BJ (cell line): ENCODE measurements around the gene PKN3. TPM values are rescaled to one million over a fixed set of nuclear protein-coding genes. Genes with fewer than 3 reads are reported as not detected.

Experiments used
- CTCF ChIA-PET: fragments of 350-600 bp; formaldehyde crosslinking; extraction: SDS; loops from one replicate; lab custom pipeline; 2021; ENCODE audit warnings: antibody characterized with exemption, inconsistent platforms; lab: Yijun Ruan, JAX
- POLR2A ChIA-PET: fragments of 300-600 bp; sonication (Branson Sonifier 250); formaldehyde crosslinking; extraction: SDS; loops from one replicate; lab custom pipeline; 2021; ENCODE audit warnings: antibody characterized with exemption; lab: Charles Lee
- DNase-seq: peaks from one replicate; pipeline ENCODE4 v3.0.0-alpha.2; 2011; ENCODE audit warnings: low read depth
- H3K27me3 ChIP-seq: 2 replicates; pipeline ENCODE4 v1.6.0; 2011; ENCODE audit warnings: low read length; ENCODE audit not compliant: control insufficient read depth, insufficient read depth
- H3K36me3 ChIP-seq: 2 replicates; pipeline ENCODE4 v1.5.1; 2011; ENCODE audit warnings: low read length; ENCODE audit not compliant: control insufficient read depth, insufficient read depth
- H3K4me3 ChIP-seq: 2 replicates; pipeline ENCODE4 v1.5.1; 2011; ENCODE audit warnings: low read depth, mild to moderate bottlenecking, control low read depth, low read length
- CTCF ChIP-seq: IDR thresholded peaks from 2 replicates; pipeline ENCODE4 v1.5.1; 2011; ENCODE audit warnings: low read depth, mild to moderate bottlenecking, control low read depth, inconsistent platforms, low read length, moderate library complexity; ENCODE audit not compliant: insufficient read depth
- polyA plus RNA-seq: library from polyadenylated mRNA; depleted of rRNA; stranded (reverse); fragments of >200 nt; gene quantifications from 2 replicates; pipeline ENCODE4 v1.2.3, GENCODE V29; 2011

The PKN3 gene
- polyA plus RNA-seq, 1 experiment, result 3.4 TPM

DNA sequence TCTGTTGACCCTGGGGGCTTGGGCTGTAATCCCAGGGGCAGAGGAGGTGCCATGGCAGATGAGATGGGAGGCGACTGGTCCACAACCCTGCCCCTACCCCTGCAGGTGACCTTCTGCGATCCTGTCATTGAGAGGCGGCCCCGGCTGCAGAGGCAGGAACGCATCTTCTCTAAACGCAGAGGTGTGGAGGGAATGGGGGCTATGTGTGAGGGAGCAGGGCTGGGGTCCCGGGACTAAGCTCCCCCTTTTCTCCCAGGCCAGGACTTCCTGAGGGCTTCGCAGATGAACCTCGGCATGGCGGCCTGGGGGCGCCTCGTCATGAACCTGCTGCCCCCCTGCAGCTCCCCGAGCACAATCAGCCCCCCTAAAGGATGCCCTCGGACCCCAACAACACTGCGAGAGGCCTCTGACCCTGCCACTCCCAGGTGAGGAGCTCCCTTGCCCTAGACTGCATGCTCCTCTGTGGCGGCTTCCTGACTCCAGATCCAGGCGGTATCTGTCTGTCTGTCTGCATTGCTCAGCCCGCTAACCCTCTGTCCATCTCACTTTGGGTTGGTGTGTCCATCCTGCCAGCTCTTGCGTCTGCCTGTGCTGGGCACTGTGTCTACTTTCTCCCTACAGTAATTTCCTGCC lies 11.8 kb downstream of the PKN3 start:
- peaks cover 1% of the 10 kb centered on the region; the same call in 1 of the 2 replicates for H3K36me3 ChIP-seq
- no peak overlapping the region for H3K4me3 ChIP-seq
- ChIA-PET POLR2A (interaction anchor here (0.5 kb wide), 1 partner anchor 65 kb away, joined by 4 read pairs; no protein-coding TSS in a partner anchor), CTCF (interaction anchor here (1.5 to 2.7 kb wide), 2 partner anchors 10 to 12 kb away, joined by 3 to 9 read pairs; partner anchors contain the start of gene PKN3)
- H3K27me3 ChIP-seq, result no peaks in the 10 kb centered on the region
- DNase-seq, result no peak
- no peak for TF ChIP-seq CTCF

- Histone ChIP-seq H3K36me3 (peaks cover 1% of the 10 kb centered on the region; the same call in 1 of the 2 replicates), H3K4me3 (no peak overlapping the region), H3K27me3 (no peaks in the 10 kb centered on the region)
- POLR2A ChIA-PET, result interaction anchor here (0.5 kb wide), 1 partner anchor 65 kb away, joined by 4 read pairs; no protein-coding TSS in a partner anchor
- CTCF ChIA-PET, result interaction anchor here (1.5 to 2.7 kb wide), 3 partner anchors 9 to 13 kb away, joined by 3 to 9 read pairs (median 5); partner anchors contain the start of genes PKN3 and ZDHHC12
- DNase-seq, result no peak
- TF ChIP-seq CTCF, result no peak
Measured at GRCh38 chr9:128714586-128715435, 12.5 kb downstream of the PKN3 start.

DNA sequence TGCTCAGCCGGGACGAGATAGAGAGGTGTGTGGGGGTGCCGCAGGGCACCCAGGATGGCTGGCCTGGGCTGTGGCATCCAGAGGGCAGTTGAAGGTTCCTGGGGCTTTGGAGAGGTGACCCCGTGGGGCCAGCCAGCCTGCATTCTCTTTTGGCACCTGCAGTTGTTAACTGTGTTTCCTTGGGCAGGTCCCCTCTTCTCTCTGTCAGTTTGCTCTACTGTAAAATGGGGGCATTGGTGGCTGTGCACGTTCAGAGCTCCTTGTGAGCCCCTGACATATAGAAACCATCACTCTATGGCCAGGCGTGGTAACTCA lies 13.1 kb downstream of the PKN3 start:
- DNase-seq, result no peak
- H3K4me3 ChIP-seq, result no peak overlapping the region
- ChIA-PET CTCF (interaction anchor here (1.9 to 2.7 kb wide), 2 partner anchors 8 to 13 kb away, joined by 5 to 9 read pairs; partner anchors contain the start of genes PKN3 and ZDHHC12), POLR2A (no interaction called here)
- no peaks in the 10 kb centered on the region for H3K27me3 ChIP-seq
- TF ChIP-seq CTCF, result no peak
- H3K36me3 ChIP-seq, result peaks cover 1% of the 10 kb centered on the region; the same call in 1 of the 2 replicates

DNA sequence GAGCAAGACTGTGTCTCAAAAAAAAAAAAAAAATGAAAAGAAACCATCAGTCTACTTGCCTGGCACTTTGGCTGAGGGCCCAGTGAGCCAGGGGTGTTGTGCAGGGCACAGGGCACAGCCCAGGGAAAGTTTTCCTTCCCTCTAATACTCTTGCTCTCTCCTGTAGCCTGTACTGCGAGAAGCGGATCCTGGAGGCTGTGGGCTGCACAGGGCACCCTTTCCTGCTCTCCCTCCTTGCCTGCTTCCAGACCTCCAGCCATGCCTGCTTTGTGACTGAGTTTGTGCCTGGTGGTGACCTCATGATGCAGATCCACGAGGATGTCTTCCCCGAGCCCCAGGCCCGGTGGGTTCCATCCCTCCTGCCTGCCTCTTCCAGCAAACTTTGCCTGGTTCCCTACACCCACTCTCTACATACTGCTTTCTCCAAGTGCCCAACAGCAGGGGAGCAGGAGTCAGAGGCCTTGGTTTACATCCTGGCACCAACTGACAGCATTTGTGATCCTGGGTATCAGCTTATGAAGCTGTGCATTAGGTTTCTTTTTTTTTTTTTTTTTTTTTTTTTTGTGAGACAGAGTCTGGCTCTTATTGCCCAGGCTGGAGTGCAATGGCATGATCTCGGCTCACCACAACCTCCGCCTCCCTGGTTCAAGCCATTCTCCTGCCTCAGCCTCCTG lies 14.4 kb downstream of the PKN3 start:
- H3K27me3 ChIP-seq, result no peaks in the 10 kb centered on the region
- ChIA-PET POLR2A (no interaction called here), CTCF (no interaction called here)
- peaks cover 3% of the 10 kb centered on the region for H3K36me3 ChIP-seq
- TF ChIP-seq CTCF, result no peak
- no peak overlapping the region for H3K4me3 ChIP-seq
- DNase-seq, result no peak
